Activated naive CD4-positive, alpha-beta T cell treated with anti-CD3 and anti-CD28 coated beads, Interleukin-2, amount 10 ng/mL, durations not matched to agents 7 days and 5 days (primary cell): Measurements from ENCODE around the gene HRH3.

Source experiments
- CTCF ChIA-PET: fragments of 350-600 bp; sonication (Branson Sonifier 250); formaldehyde crosslinking; loops from one replicate; lab custom pipeline; 2021; ENCODE audit warnings: antibody characterized with exemption; lab: Charles Lee
- DNase-seq: peaks from one replicate; pipeline ENCODE4 v3.0.0-alpha.2; 2020
- H3K27ac Mint-ChIP-seq: one replicate; pipeline ENCODE4 v1.8.0; 2021; ENCODE audit warnings: mild to moderate bottlenecking, moderate library complexity, mixed read lengths
- H3K27me3 Mint-ChIP-seq: one replicate; pipeline ENCODE4 v1.8.0; 2021; ENCODE audit warnings: mild to moderate bottlenecking, mixed read lengths
- H3K36me3 Mint-ChIP-seq: one replicate; pipeline ENCODE4 v1.8.0; 2021; ENCODE audit warnings: mixed read lengths
- H3K4me1 Mint-ChIP-seq: one replicate; pipeline ENCODE4 v1.8.0; 2021; ENCODE audit warnings: mixed read lengths
- H3K4me3 Mint-ChIP-seq: one replicate; pipeline ENCODE4 v1.8.0; 2021; ENCODE audit warnings: mild to moderate bottlenecking, moderate library complexity, mixed read lengths
- H3K9me3 Mint-ChIP-seq: one replicate; pipeline ENCODE4 v1.8.0; 2021; ENCODE audit warnings: mixed read lengths

The HRH3 gene

DNA sequence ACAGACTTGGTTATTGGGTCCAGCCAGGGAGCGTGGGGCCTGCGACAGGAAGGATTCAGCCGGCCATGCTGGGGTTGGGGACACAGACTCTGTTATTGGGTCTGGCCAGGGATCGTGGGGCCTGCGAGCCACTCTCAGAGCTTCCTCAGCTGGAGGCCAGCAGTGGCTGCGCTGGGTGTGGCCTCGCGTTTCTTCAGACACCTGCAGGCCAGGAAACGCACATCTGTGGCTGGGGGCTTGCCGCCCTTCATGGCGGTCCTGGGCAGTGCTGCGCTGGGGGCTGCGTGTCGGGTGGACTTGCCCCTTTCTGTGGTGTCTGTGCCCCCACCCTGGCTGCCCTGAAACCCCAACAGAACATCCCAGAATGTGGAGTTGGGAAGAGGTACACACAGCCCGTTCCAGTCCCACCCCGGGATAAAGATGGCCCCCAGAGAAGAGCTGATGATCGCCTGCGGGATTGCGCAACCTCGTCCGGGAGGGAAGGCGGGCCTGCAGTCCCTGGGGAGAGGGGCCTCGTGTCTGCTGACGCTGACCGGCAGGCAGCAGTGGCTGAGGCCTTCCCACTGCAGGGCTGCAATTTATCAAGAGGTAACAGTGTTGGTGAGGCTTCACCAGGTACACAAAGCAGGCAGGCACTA is 54.2 kb downstream of the HRH3 start:
- H3K4me3 Mint-ChIP-seq: no peak overlapping the region
- no peaks in the 10 kb centered on the region for H3K9me3 Mint-ChIP-seq
- no peak for DNase-seq
- CTCF ChIA-PET: interaction anchor here (1.3 kb wide), 1 partner anchor 9 kb away, joined by 4 read pairs; no protein-coding TSS in a partner anchor
- H3K27me3 Mint-ChIP-seq: no peaks in the 10 kb centered on the region
- peak overlapping the region; percentile 22 for H3K27ac Mint-ChIP-seq
- H3K36me3 Mint-ChIP-seq: peaks cover 18% of the 10 kb centered on the region
- H3K4me1 Mint-ChIP-seq: no peaks in the 10 kb centered on the region
